Prostate gland (tissue), 2 donors: Measurements from ENCODE around the gene LRRC34.
A peak's percentile ranks its signal among the peaks of the same experiment; 100 is the strongest.

Source experiments
- POLR2A ChIP-seq: fragments of 450-650 bp; IDR thresholded peaks from one replicate; pipeline ENCODE4 v1.6.1; 2016; ENCODE audit warnings: antibody characterized with exemption, mild to moderate bottlenecking
- POLR2AphosphoS5 ChIP-seq: sonication (generic); formaldehyde crosslinking; IDR thresholded peaks from one replicate; pipeline ENCODE4 v1.6.1; 2017; ENCODE audit warnings: antibody characterized with exemption
- TF ChIP-seq, protein P1 (sequence below), 4 experiments: fragments of 200-600 bp in 2 of 4; fragments of 450-650 bp in 2 of 4; sonication (generic) in 2 of 4; IDR thresholded peaks; 1 replicate in 3 of 4; 2 replicates in 1 of 4; pipeline ENCODE4 v1.5.1; 2016 to 2019; ENCODE audit warnings: antibody characterized with exemption in 4 of 4, mild to moderate bottlenecking in 2 of 4, moderate library complexity in 2 of 4

DNA sequence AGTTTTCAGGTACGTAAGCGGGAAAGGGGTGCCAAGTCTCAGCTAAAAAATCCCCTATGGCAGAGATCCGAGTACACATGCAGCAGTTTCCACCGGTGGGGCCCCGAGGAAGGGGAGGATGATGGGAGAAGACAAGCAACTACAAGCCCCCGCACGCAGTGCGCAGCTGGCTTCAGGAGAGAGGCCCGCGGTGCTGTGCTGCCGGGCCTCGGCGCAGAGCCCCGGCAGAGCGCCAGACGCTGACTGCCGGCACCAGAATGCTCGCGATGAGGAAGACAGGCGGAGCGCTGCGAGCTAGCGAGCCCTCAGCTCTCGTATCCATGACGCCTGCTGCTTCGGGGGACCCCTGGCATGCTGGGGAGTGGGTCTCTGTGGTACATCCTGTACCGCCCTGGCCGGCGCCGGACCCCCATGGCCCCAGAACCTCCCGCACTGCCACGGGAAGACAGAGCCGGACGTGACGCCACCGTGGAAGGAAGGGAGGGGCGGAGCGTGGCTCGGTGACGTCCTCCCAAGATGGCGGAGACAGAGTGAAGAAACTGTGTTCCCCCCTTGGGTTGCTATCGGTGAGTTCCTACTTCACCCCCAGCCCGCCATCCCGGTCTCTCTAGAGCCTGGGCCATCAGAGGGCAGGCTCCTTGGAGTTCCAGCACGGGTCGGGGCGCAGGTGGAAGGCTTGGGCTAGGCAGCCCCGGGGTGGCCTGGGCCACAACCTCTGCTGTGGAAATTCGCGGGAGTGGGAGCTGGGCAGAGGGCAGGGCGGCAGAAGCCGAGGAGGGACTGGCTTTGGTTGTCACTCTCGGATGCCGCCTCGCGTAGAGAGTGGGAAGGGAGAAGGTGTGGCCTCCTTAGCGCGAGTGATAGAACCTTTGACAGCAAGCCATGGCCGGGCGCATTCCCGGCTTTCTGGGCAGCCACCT lies 39.5 kb downstream of the LRRC34 start, which contains the start of gene MYNN:
- peak; percentile 97 for TF ChIP-seq POLR2A
- TF ChIP-seq, protein P1, sequence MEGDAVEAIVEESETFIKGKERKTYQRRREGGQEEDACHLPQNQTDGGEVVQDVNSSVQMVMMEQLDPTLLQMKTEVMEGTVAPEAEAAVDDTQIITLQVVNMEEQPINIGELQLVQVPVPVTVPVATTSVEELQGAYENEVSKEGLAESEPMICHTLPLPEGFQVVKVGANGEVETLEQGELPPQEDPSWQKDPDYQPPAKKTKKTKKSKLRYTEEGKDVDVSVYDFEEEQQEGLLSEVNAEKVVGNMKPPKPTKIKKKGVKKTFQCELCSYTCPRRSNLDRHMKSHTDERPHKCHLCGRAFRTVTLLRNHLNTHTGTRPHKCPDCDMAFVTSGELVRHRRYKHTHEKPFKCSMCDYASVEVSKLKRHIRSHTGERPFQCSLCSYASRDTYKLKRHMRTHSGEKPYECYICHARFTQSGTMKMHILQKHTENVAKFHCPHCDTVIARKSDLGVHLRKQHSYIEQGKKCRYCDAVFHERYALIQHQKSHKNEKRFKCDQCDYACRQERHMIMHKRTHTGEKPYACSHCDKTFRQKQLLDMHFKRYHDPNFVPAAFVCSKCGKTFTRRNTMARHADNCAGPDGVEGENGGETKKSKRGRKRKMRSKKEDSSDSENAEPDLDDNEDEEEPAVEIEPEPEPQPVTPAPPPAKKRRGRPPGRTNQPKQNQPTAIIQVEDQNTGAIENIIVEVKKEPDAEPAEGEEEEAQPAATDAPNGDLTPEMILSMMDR (IDR thresholded peaks at IDR 0.05), result no peak
- peak; percentile 96 for TF ChIP-seq POLR2AphosphoS5
